NCI-H774 (cell line): ENCODE data around the gene C3orf70.
"Not testable (repeated sequence)": the region's sequence is repeated elsewhere in the genome, so short reads cannot be mapped to it uniquely, and the experiment has no call there.

ENCODE experiments used
- DNase-seq: peaks from one replicate; lab custom pipeline; 2025; lab: John Stamatoyannopoulos, UW

C3orf70 gene

GRCh38 chr3:185151101-185151963, 1.5 kb downstream of the C3orf70 start:
- DNase-seq = no peak

DNA sequence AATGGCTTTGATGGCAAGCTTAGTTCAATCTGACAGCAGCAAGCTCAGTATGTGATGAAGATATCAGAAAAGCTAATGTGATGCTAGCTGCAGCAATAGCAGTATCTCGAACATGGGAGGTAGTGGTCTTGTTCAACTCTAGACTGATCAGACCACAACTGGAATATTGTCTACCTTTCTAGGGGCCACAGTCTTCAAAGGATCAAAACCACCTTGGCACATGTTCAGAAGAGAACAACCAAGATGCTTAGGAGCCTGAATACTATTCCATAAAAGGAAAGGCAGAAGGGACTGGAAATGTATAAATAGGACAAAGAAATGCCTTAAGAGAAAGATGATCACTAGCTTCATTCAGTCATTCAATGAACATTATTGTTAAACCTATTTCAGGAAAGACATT, 2.3 kb downstream of the C3orf70 start:
- DNase-seq = no peak

DNA sequence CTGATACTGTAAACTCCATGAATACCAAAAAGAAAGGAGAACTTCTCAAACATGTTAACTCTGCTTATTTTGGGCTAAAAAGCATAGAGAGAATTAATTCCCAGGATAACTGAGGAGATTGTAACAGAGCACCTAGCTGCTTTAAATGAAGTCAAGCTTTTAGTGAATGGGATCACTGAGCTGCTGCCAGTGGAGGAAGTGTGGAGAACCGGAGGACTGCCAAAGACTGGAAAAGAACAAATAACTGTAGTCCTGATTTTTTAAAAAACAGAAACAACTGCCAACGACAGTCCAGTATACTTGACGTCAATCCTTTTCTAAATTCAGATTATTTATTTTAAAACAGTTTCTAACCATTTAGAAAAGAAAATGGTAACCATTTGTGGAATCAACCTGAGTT, 3.3 kb downstream of the C3orf70 start:
- DNase-seq = no peak

DNA sequence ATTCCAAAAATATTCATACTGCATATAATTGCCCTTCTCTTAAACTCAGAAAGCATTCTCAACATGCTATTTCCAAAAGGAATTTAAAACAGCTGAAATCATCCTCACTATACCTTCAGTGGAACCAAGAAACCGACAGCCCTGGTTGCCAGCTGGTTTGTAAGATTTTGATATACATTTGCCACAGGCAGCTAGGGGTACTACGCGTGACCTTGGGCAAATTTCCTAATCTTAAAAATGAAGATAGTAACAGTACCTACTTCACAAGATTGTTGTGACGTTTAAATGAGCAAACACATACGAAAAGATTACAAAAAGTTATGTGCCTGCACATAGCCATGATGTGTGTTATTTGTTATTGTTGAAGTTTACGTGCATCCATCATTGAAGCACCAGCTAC, 7.3 kb downstream of the C3orf70 start:
- DNase-seq = no peak

GRCh38 chr3:185144784-185145183, 8.1 kb downstream of the C3orf70 start:
- DNase-seq = no peak

- no peak for DNase-seq
These were observed 15.0 kb downstream of the C3orf70 start for GRCh38 chr3:185137821-185138220.

DNA sequence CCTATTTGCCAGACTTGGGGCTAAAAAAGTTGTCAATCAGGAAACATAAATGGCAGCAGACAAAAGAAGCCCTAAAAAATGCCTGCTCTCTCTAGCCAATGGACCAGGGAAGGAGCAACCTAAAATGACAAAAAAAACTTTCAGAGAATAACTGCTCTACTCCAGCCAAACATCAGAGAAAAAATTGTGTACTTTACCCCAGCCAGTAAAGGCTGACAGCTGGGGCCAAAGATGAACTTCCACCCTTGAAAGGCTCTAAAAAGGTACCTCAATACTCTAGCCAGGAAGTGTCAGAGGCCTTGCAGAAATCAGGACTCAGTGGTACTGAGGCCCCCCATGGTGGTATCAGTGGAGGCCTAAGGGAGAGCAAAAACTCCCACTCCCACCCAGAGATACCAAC, 18.4 kb downstream of the C3orf70 start:
- no peak for DNase-seq

GRCh38 chr3:185131602-185132256, 21.1 kb downstream of the C3orf70 start:
- DNase-seq = no peak

DNA sequence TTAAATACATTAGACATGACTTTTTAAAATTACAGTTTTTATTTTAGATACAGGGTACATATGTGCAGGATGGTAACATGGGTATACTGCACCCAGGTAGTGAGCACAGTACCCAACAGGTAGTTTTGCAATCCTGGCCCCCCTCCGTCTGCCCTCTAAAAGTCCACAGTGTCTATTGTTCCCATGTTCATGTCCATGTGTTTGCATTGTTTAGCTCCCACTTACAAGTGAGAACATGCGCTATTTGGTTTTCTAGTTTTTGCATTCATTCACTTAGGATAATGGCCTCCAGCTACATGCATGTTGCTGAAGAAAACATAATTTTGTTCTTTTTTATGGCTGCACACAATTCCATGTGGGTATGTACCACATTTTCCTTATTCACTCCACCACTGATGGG, 23.8 kb downstream of the C3orf70 start:
- DNase-seq = no peak

DNA sequence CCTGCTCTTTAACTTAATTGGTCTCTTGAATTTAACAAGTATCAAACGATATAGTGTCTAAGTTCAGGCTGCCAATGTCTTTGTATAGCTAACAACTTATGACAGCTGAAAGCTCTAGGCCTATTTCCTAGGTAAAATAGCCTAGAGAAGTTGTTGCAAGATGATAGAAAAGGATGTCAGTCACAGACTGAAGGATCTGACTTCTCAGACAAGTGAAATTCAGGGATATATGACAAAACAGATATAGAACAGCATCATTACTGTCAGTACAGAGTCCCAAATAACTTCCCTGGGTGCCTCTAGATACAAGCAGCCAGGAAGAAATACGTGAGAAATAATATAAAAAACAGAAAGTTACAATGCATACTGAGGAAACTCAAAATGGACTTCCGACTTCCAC, 26.7 kb downstream of the C3orf70 start:
- no peak for DNase-seq

GRCh38 chr3:185120126-185120525, 32.7 kb downstream of the C3orf70 start:
- no peak for DNase-seq

- DNase-seq = no peak
These were observed 37.5 kb downstream of the C3orf70 start for GRCh38 chr3:185115371-185115770.

DNA sequence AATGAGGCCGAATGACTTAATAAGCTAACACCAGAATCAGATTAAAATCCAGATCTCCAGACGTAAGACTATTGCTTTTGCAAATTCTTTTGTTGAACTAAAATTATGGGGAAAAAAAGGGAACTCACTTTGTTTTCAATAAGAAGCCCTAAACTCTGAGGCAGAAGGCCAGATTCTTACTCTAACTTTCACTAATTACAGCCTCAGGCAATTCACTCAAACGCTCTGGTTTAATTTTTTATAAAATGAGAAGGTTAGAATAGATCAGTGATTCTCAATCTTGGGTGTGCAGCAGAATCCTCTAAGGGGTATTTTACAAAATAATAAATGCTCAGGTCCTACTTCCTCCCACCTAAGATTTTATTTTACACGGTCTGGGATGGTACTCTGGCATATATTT, 38.1 kb downstream of the C3orf70 start:
- DNase-seq = no peak

DNA sequence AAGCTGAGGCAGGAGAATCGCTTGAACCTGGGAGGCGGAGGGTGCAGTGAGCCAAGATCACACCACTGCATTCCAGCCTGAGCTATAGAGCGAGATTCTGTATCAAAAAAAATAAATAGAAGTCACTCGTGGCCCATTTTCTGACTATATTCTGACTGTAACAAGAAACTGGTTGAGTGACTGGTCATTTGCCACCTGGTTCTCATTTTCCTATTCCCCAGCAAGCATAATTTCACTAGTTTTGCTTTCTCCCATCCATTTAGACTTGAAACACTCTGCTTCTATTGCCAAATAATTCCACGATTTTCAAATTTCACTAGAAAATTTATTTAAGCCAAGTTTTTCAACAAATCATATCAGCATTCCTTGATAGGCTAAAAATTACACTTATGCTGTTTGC, 40.7 kb downstream of the C3orf70 start:
- no peak for DNase-seq

DNA sequence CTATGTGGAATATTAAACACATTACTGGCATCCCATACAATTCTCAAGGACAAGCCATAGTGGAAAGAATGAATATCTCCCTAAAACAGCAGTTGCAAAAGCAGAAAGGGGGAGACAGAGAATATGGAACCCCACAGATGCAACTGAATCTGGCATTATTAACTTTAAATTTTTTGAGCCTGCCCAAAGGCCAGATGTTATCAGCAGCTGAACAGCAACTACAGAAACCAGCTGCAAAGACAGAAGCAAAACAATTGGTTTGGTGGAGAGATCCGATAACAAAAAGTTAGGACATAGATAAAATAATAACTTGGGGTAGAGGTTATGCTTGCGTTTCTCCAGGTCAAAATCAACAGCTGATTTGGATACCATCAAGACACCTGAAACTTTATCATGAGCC, 43.8 kb downstream of the C3orf70 start:
- not testable (repeated sequence) for DNase-seq

DNA sequence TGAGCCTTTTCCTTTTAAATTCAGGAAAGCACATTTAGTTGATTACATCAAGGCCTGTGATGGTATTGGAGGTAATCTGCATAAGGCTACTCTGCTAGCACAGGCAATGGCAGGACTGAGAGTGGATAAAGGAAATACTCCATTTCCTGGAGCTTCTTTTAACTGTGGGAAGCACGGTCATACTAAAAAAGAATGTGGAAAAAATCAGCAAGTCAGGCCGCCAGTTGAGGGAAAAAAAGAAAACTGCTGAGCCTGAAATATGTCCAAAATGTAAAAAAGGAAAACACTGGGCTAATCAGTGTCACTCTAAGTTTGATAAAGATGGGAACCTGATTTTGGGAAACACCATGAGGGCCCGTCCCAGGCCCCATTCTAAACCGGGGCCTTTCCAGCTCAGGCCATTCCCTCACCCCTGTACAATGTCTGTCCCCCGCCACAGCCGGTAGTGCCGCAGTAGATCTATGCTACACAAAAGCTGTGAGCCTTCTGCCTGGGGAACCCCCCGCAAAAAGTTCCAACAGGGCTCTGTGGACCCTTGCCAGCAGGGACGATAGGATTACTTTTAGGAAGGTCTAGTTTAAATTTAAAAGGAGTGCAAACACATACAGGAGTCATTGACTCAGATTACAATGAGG, 46.5 kb downstream of the C3orf70 start:
- DNase-seq = not testable (repeated sequence)

DNA sequence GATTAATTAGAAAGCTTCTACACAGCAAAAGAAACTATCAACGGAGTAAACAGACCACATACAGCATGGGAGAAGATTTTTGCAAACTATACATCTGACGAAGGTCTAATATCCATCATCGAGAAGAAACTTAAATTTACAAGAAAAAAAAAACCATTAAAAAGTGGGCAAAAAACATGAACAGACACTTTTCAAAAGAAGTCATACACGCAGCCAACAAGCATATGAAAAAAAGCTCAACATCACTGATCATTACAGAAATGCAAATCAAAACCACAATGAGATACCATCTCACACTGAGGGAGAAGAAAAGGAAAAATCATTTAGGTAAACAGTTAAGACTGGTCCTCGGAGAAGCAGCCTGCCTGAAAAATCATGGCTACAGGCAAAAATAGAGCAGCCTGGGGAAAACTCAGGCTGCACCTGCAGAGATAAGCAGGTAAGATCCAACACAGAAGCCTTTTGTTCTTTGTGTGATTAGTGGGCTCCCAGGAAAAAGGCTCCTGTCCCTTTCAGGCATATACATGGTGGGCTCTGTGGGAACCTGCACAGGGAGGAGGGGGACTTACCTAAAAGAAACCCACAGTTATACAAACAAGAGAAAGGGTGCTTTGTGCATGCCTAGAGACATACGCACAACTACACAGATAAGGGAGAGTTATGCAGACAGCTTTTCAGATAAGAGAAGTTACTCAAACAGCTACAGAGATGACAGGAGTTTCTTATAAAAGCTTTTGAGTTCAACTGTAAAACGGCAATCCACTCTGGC, 49.3 kb downstream of the C3orf70 start:
- DNase-seq = no peak

DNA sequence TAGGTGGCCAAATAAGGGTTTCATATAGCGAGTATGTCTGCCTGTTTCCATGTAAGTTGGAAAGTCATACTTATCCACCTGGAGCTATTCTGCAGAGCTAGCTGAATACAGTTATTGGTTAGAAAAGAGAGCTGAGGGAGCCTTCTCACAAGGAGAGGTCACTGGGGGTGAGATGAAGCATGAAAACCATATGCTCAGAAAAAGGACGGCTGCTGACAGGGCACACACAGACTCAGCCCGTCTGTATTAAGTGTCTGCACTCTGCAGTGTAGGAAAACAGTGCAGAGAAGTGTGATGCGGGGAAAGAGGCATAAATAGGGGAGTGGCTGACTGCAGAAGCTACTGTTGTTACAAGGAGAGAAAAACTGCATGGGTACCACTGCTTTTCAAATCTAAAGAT, 58.2 kb downstream of the C3orf70 start:
- no peak for DNase-seq

GRCh38 chr3:185093116-185093515, 59.7 kb downstream of the C3orf70 start:
- DNase-seq = no peak

- no peak for DNase-seq
These were observed 62.0 kb downstream of the C3orf70 start for GRCh38 chr3:185090811-185091210.

GRCh38 chr3:185089751-185090150, 63.1 kb downstream of the C3orf70 start:
- DNase-seq = no peak

GRCh38 chr3:185089343-185089742, 63.5 kb downstream of the C3orf70 start:
- no peak for DNase-seq
